HepG2 (cell line): Measurements from ENCODE around the gene ZNF23. TPM values are rescaled to one million over a fixed set of nuclear protein-coding genes. Genes with fewer than 3 reads are reported as not detected.

Experiments
- CBX2 ChIP-seq, 2 experiments: fragments of 200-600 bp in 1 of 2; sonication (generic); formaldehyde crosslinking in 1 of 2; IDR thresholded peaks; 2 replicates each; pipeline versions ENCODE4 v1.7.0 to v1.8.1; 2018 to 2022; ENCODE audit warnings: low read depth in 2 of 2, low read length in 1 of 2, mild to moderate bottlenecking in 1 of 2, missing genetic modification reagents in 1 of 2
- SOX5 ChIP-seq: IDR thresholded peaks from 2 replicates; pipeline ENCODE4 v1.6.1; 2016; ENCODE audit warnings: borderline replicate concordance
- ZNF878 ChIP-seq: sonication (generic); formaldehyde crosslinking; IDR thresholded peaks from 2 replicates; pipeline ENCODE4 v1.8.1; 2023; ENCODE audit warnings: mild to moderate bottlenecking, missing genetic modification reagents, moderate library complexity
- polyA plus RNA-seq, 8 experiments: library from polyadenylated mRNA; depleted of rRNA in 3 of 8; stranded (reverse) in 7 of 8; unstranded in 1 of 8; fragments of >200 nt; fragmentation: Illumina TruSeq in 4 of 8; extraction: Trizol in 4 of 8; gene quantifications; 2 replicates each; pipeline versions ENCODE4 v1.2.1 to v1.2.3, GENCODE V29; 2011 to 2016; ENCODE audit warnings: low read depth in 4 of 8, missing spikeins in 1 of 8, mixed read lengths in 1 of 8; ENCODE audit not compliant: insufficient read depth in 1 of 8
- total RNA-seq, 5 experiments: library from RNA; depleted of rRNA; stranded (reverse); fragments of >200 nt; fragmentation: Illumina TruSeq; extraction: Trizol; gene quantifications; 2 replicates each; pipeline ENCODE4 v1.2.3, GENCODE V29; 2016; ENCODE audit warnings: low read depth in 1 of 5
- TF ChIP-seq, protein P1 (sequence below): IDR thresholded peaks from 2 replicates; pipeline ENCODE4 v1.6.1; 2016; ENCODE audit warnings: low read depth, missing genetic modification reagents, missing compliant biosample characterization
- TF ChIP-seq, protein P2 (sequence below): sonication (generic); formaldehyde crosslinking; IDR thresholded peaks from 2 replicates; pipeline ENCODE4 v1.4.0; 2020; ENCODE audit warnings: missing genetic modification reagents, borderline replicate concordance
- TF ChIP-seq, protein P3 (sequence below): sonication (generic); formaldehyde crosslinking; conservative IDR thresholded peaks from 2 replicates; pipeline ENCODE4 v1.4.0; 2020; ENCODE audit warnings: missing genetic modification reagents
- TF ChIP-seq, protein P4 (sequence below): sonication (generic); formaldehyde crosslinking; IDR thresholded peaks from 2 replicates; pipeline ENCODE4 v1.5.0; 2020; ENCODE audit warnings: mild to moderate bottlenecking, missing genetic modification reagents, borderline replicate concordance
- TF ChIP-seq, protein P5 (sequence below): sonication (generic); formaldehyde crosslinking; IDR thresholded peaks from 2 replicates; pipeline ENCODE4 v1.5.0; 2020; ENCODE audit warnings: mild to moderate bottlenecking, missing genetic modification reagents, moderate library complexity
- TF ChIP-seq, protein P6 (sequence below): IDR thresholded peaks from 2 replicates; pipeline ENCODE4 v1.6.1; 2016

The ZNF23 gene
- total and polyA plus RNA-seq, 2 of the 13 experiments (the other 11 are each of a cell fraction or from before 2014, with no cell fraction given) = 8.6 to 12.2 TPM

DNA sequence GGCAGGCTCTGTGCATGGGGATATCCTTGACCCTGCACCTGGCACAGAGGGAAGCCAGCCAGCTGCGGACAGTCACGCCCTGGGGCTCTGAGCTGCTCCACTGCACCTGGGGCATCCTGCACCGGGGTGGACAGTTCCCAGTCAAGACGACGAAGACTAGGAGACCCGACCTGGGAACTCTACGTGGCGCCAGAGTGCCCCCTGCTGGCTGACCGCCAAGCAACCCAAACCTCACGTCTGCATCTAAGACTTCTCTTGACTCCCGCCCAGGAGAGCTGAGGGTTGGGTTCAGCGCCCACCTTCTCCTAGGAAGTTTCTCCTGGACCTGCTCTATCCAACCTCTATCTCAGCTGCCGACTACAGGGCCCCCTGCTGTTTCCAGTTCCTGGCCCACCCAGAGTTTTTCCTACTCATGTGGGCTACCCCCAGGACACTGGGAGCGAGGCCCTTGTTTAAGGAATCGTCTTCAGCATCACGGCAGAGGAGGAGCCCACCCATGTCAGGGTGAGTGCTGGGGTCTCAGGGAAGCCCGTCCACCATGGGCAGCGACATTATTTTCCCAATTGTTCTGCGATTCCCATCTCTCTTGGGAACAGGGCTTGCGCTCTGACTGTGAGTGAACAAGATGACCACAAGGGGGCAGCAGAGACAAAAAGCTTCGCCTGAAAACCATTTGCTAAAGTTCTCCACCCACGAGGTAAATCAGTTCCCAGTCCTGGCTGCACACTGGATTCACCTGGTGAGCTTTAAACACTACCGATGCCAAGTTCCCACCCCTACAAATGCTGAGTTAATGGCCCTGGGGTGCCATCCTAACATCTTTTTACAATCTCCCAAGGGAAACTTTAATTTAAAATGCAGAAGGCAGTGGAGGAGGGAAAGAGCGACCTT is 49.5 kb downstream of the ZNF23 start (continued):
- TF ChIP-seq, protein P1, sequence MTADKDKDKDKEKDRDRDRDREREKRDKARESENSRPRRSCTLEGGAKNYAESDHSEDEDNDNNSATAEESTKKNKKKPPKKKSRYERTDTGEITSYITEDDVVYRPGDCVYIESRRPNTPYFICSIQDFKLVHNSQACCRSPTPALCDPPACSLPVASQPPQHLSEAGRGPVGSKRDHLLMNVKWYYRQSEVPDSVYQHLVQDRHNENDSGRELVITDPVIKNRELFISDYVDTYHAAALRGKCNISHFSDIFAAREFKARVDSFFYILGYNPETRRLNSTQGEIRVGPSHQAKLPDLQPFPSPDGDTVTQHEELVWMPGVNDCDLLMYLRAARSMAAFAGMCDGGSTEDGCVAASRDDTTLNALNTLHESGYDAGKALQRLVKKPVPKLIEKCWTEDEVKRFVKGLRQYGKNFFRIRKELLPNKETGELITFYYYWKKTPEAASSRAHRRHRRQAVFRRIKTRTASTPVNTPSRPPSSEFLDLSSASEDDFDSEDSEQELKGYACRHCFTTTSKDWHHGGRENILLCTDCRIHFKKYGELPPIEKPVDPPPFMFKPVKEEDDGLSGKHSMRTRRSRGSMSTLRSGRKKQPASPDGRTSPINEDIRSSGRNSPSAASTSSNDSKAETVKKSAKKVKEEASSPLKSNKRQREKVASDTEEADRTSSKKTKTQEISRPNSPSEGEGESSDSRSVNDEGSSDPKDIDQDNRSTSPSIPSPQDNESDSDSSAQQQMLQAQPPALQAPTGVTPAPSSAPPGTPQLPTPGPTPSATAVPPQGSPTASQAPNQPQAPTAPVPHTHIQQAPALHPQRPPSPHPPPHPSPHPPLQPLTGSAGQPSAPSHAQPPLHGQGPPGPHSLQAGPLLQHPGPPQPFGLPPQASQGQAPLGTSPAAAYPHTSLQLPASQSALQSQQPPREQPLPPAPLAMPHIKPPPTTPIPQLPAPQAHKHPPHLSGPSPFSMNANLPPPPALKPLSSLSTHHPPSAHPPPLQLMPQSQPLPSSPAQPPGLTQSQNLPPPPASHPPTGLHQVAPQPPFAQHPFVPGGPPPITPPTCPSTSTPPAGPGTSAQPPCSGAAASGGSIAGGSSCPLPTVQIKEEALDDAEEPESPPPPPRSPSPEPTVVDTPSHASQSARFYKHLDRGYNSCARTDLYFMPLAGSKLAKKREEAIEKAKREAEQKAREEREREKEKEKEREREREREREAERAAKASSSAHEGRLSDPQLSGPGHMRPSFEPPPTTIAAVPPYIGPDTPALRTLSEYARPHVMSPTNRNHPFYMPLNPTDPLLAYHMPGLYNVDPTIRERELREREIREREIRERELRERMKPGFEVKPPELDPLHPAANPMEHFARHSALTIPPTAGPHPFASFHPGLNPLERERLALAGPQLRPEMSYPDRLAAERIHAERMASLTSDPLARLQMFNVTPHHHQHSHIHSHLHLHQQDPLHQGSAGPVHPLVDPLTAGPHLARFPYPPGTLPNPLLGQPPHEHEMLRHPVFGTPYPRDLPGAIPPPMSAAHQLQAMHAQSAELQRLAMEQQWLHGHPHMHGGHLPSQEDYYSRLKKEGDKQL (CRISPR knock-in tag) = no peak
- TF ChIP-seq ZNF878 (CRISPR knock-in tag) (no peak), SOX5 (CRISPR knock-in tag) (no peak), CBX2 (IDR thresholded peaks at IDR 0.05; ENCODE audit: low read depth, low read length) (no peak), CBX2 (CRISPR knock-in tag; IDR thresholded peaks at IDR 0.05; ENCODE audit: low read depth) (no peak)
- TF ChIP-seq, protein P2, sequence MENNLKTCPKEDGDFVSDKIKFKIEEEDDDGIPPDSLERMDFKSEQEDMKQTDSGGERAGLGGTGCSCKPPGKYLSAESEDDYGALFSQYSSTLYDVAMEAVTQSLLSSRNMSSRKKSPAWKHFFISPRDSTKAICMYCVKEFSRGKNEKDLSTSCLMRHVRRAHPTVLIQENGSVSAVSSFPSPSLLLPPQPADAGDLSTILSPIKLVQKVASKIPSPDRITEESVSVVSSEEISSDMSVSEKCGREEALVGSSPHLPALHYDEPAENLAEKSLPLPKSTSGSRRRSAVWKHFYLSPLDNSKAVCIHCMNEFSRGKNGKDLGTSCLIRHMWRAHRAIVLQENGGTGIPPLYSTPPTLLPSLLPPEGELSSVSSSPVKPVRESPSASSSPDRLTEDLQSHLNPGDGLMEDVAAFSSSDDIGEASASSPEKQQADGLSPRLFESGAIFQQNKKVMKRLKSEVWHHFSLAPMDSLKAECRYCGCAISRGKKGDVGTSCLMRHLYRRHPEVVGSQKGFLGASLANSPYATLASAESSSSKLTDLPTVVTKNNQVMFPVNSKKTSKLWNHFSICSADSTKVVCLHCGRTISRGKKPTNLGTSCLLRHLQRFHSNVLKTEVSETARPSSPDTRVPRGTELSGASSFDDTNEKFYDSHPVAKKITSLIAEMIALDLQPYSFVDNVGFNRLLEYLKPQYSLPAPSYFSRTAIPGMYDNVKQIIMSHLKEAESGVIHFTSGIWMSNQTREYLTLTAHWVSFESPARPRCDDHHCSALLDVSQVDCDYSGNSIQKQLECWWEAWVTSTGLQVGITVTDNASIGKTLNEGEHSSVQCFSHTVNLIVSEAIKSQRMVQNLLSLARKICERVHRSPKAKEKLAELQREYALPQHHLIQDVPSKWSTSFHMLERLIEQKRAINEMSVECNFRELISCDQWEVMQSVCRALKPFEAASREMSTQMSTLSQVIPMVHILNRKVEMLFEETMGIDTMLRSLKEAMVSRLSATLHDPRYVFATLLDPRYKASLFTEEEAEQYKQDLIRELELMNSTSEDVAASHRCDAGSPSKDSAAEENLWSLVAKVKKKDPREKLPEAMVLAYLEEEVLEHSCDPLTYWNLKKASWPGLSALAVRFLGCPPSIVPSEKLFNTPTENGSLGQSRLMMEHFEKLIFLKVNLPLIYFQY = no peak
- TF ChIP-seq, protein P3, sequence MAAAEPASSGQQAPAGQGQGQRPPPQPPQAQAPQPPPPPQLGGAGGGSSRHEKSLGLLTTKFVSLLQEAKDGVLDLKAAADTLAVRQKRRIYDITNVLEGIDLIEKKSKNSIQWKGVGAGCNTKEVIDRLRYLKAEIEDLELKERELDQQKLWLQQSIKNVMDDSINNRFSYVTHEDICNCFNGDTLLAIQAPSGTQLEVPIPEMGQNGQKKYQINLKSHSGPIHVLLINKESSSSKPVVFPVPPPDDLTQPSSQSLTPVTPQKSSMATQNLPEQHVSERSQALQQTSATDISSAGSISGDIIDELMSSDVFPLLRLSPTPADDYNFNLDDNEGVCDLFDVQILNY (CRISPR knock-in tag) = no peak
- TF ChIP-seq, protein P4, sequence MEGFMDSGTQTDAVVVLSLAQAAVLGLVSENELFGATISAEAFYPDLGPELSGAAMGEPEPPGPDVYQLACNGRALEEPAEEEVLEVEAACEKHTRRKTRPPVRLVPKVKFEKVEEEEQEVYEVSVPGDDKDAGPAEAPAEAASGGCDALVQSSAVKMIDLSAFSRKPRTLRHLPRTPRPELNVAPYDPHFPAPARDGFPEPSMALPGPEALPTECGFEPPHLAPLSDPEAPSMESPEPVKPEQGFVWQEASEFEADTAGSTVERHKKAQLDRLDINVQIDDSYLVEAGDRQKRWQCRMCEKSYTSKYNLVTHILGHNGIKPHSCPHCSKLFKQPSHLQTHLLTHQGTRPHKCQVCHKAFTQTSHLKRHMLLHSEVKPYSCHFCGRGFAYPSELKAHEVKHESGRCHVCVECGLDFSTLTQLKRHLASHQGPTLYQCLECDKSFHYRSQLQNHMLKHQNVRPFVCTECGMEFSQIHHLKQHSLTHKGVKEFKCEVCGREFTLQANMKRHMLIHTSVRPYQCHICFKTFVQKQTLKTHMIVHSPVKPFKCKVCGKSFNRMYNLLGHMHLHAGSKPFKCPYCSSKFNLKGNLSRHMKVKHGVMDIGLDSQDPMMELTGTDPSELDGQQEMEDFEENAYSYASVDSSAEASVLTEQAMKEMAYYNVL (CRISPR knock-in tag) = peak; percentile 14; the same call in 1 of the 2 replicates
- TF ChIP-seq, protein P5, sequence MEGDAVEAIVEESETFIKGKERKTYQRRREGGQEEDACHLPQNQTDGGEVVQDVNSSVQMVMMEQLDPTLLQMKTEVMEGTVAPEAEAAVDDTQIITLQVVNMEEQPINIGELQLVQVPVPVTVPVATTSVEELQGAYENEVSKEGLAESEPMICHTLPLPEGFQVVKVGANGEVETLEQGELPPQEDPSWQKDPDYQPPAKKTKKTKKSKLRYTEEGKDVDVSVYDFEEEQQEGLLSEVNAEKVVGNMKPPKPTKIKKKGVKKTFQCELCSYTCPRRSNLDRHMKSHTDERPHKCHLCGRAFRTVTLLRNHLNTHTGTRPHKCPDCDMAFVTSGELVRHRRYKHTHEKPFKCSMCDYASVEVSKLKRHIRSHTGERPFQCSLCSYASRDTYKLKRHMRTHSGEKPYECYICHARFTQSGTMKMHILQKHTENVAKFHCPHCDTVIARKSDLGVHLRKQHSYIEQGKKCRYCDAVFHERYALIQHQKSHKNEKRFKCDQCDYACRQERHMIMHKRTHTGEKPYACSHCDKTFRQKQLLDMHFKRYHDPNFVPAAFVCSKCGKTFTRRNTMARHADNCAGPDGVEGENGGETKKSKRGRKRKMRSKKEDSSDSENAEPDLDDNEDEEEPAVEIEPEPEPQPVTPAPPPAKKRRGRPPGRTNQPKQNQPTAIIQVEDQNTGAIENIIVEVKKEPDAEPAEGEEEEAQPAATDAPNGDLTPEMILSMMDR (CRISPR knock-in tag) = peak; percentile 90
- TF ChIP-seq, protein P6, sequence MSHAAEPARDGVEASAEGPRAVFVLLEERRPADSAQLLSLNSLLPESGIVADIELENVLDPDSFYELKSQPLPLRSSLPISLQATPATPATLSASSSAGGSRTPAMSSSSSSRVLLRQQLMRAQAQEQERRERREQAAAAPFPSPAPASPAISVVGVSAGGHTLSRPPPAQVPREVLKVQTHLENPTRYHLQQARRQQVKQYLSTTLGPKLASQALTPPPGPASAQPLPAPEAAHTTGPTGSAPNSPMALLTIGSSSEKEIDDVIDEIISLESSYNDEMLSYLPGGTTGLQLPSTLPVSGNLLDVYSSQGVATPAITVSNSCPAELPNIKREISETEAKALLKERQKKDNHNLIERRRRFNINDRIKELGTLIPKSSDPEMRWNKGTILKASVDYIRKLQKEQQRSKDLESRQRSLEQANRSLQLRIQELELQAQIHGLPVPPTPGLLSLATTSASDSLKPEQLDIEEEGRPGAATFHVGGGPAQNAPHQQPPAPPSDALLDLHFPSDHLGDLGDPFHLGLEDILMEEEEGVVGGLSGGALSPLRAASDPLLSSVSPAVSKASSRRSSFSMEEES (CRISPR knock-in tag) = no peak
